K562 (cell line): ENCODE measurements around the gene DRAXIN. TPM values are rescaled to one million over a fixed set of nuclear protein-coding genes. Genes with fewer than 3 reads are reported as not detected.

Source experiments
- CBFA2T2 ChIP-seq: fragments of 450-650 bp; conservative IDR thresholded peaks from 2 replicates; pipeline ENCODE4 v1.6.1; 2017; ENCODE audit warnings: mild to moderate bottlenecking
- FUS ChIP-seq: fragments of 200-400 bp; formaldehyde crosslinking; optimal IDR thresholded peaks from 2 replicates; pipeline ENCODE3; 2017; ENCODE audit warnings: low read depth, low read length
- GATA2 ChIP-seq: sonication (generic); formaldehyde crosslinking; IDR thresholded peaks from 2 replicates; pipeline ENCODE4 v1.4.0; 2020; ENCODE audit warnings: mild to moderate bottlenecking, missing genetic modification reagents
- HDAC1 ChIP-seq, 2 experiments: fragments of 450-650 bp; IDR thresholded peaks; 2 replicates each; pipeline ENCODE4 v1.6.1; 2016 to 2017; ENCODE audit warnings: inconsistent platforms in 1 of 2, mild to moderate bottlenecking in 1 of 2, moderate library complexity in 1 of 2
- KLF13 ChIP-seq: fragments of 450-650 bp; IDR thresholded peaks from 2 replicates; pipeline ENCODE4 v1.6.1; 2016; ENCODE audit warnings: missing genetic modification characterization, low read depth, mild to moderate bottlenecking, missing compliant biosample characterization, moderate library complexity, borderline replicate concordance
- MTF1 ChIP-seq: fragments of 250-450 bp; sonication (Bioruptor Pico); IDR thresholded peaks from 2 replicates; pipeline ENCODE4 v1.9.0; 2021; ENCODE audit warnings: moderate library complexity, mild to moderate bottlenecking, inconsistent platforms, borderline replicate concordance
- NEUROD1 ChIP-seq: fragments of 150-350 bp; IDR thresholded peaks from 2 replicates; pipeline ENCODE4 v1.6.1; 2014; ENCODE audit warnings: borderline replicate concordance, low read length, low read depth; ENCODE audit not compliant: partially characterized antibody
- PHB2 ChIP-seq: fragments of 450-650 bp; IDR thresholded peaks from 2 replicates; pipeline ENCODE4 v1.6.1; 2017; ENCODE audit warnings: low read depth
- POLR2B ChIP-seq: fragments of 450-650 bp; IDR thresholded peaks from 2 replicates; pipeline ENCODE4 v1.6.1; 2018; ENCODE audit warnings: low read depth; ENCODE audit not compliant: partially characterized antibody
- POLR3A ChIP-seq: IDR thresholded peaks from 2 replicates; pipeline ENCODE4 v1.6.1; 2011; ENCODE audit warnings: borderline replicate concordance, mild to moderate bottlenecking, moderate library complexity; ENCODE audit not compliant: insufficient read length, insufficient read depth; ENCODE audit errors: extremely low read depth
- TRIM28 ChIP-seq: fragments of 450-650 bp; IDR thresholded peaks from 2 replicates; pipeline ENCODE4 v1.6.1; 2017
- ZNF217 ChIP-seq: sonication (generic); formaldehyde crosslinking; IDR thresholded peaks from 2 replicates; pipeline ENCODE4 v1.8.0; 2022; ENCODE audit warnings: mild to moderate bottlenecking, missing genetic modification reagents
- ZNF3 ChIP-seq: fragments of 250-450 bp; sonication (Bioruptor Pico); IDR thresholded peaks from 2 replicates; pipeline ENCODE4 v1.5.0; 2021; ENCODE audit warnings: mild to moderate bottlenecking, moderate library complexity
- polyA plus RNA-seq, 8 experiments: library from polyadenylated mRNA; depleted of rRNA in 4 of 8; stranded (reverse) in 5 of 8; unstranded in 3 of 8; fragments of >200 nt; fragmentation: Nextera tagmentation in 2 of 8; fragmentation: Illumina TruSeq in 1 of 8; extraction: Ambion mirVana in 2 of 8; extraction: Trizol in 1 of 8; gene quantifications; 2 replicates each; pipeline versions ENCODE4 v1.2.1 to v1.2.3, GENCODE V29; 2011 to 2014; ENCODE audit warnings: inconsistent platforms in 1 of 8, missing spikeins in 1 of 8
- total RNA-seq, 7 experiments: library from RNA; depleted of rRNA in 6 of 7; stranded (reverse); fragments of >200 nt in 6 of 7; fragmentation: Illumina TruSeq in 2 of 7; extraction: Trizol in 2 of 7; gene quantifications; 2 replicates each; pipeline versions ENCODE4 v1.2.1 to v1.2.3, GENCODE V29; 2011 to 2021; ENCODE audit warnings: low replicate concordance in 1 of 7
- TF ChIP-seq, protein P1 (sequence below), 2 experiments: IDR thresholded peaks; 2 replicates each; pipeline ENCODE4 v1.6.1; 2012; ENCODE audit warnings: improper control_type of control experiment in 2 of 2, low read depth in 2 of 2, low read length in 2 of 2, borderline replicate concordance in 1 of 2
- TF ChIP-seq, protein P2 (sequence below): fragments of 450-650 bp; IDR thresholded peaks from 2 replicates; pipeline ENCODE4 v1.6.1; 2016; ENCODE audit warnings: low read depth, mild to moderate bottlenecking, moderate library complexity
- TF ChIP-seq, protein P3 (sequence below): sonication (generic); formaldehyde crosslinking; IDR thresholded peaks from 2 replicates; pipeline ENCODE4 v1.8.1; 2023; ENCODE audit warnings: mild to moderate bottlenecking, missing genetic modification reagents
- TF ChIP-seq, protein P4 (sequence below): fragments of 250-450 bp; sonication (Bioruptor Pico); IDR thresholded peaks from 2 replicates; pipeline ENCODE4 v1.4.0; 2020; ENCODE audit warnings: borderline replicate concordance
- TF ChIP-seq, protein P5 (sequence below): fragments of 250-450 bp; sonication (Bioruptor Pico); IDR thresholded peaks from 2 replicates; pipeline ENCODE4 v1.9.0; 2021; ENCODE audit warnings: mild to moderate bottlenecking, inconsistent platforms

DRAXIN gene
- total and polyA plus RNA-seq, 9 of the 15 experiments (the other 6 are each of a cell fraction or from before 2014, with no cell fraction given) = 0.01 to 0.04 (median 0.01) TPM; not detected in 6

DNA sequence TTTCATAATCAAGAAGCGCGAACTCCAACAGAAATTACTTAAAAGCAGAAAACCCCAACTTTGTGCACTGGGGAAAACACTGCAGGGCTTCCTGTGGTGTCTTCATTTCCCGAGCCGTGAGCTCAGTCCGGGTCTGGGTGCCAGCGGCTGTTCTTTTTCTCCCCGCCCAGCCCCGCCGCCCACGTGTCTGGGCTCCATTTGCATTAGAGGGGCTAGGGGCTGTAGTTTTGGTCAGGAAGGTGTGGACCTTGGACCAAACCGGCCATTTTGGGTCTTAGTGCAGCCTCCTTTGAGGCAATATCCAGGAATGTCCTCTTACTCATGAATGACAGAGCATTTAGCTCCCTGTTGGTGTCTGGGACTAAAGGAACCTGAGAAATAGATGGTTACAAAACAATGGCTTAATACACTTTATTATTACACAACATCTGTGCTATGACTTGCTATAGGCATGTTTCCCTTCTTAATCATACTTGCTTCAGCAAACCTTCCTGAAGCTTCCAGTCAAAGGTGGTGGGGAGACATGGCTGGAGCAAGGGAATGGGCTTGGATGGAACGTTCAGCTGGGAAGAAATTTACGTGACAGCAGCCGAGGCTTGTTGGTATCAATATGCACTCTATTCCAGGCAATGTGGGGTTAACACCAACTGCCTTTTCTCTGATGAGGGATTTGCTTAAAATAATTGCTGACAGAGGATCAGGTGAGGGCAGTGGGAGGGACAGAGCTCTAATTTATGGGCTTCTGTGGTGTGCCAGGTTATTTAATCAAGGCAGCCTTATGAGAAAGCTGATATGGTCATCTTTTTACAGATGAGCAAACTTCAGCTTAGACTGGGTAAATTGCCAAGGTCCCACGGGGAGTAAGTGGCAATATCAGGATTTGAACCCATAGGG, 45.5 kb downstream of the DRAXIN start (continued):
- TF ChIP-seq, protein P1, sequence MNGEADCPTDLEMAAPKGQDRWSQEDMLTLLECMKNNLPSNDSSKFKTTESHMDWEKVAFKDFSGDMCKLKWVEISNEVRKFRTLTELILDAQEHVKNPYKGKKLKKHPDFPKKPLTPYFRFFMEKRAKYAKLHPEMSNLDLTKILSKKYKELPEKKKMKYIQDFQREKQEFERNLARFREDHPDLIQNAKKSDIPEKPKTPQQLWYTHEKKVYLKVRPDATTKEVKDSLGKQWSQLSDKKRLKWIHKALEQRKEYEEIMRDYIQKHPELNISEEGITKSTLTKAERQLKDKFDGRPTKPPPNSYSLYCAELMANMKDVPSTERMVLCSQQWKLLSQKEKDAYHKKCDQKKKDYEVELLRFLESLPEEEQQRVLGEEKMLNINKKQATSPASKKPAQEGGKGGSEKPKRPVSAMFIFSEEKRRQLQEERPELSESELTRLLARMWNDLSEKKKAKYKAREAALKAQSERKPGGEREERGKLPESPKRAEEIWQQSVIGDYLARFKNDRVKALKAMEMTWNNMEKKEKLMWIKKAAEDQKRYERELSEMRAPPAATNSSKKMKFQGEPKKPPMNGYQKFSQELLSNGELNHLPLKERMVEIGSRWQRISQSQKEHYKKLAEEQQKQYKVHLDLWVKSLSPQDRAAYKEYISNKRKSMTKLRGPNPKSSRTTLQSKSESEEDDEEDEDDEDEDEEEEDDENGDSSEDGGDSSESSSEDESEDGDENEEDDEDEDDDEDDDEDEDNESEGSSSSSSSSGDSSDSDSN (IDR thresholded peaks at IDR 0.05; ENCODE audit: borderline replicate concordance in 1 of 2, low read depth in 2 of 2, low read length in 2 of 2) = no peak
- TF ChIP-seq, protein P2, sequence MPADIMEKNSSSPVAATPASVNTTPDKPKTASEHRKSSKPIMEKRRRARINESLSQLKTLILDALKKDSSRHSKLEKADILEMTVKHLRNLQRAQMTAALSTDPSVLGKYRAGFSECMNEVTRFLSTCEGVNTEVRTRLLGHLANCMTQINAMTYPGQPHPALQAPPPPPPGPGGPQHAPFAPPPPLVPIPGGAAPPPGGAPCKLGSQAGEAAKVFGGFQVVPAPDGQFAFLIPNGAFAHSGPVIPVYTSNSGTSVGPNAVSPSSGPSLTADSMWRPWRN = no peak
- no peak for TF ChIP-seq FUS
- peak; percentile 30; the same call in 1 of the 2 replicates for TF ChIP-seq ZNF3
- TF ChIP-seq, protein P3, sequence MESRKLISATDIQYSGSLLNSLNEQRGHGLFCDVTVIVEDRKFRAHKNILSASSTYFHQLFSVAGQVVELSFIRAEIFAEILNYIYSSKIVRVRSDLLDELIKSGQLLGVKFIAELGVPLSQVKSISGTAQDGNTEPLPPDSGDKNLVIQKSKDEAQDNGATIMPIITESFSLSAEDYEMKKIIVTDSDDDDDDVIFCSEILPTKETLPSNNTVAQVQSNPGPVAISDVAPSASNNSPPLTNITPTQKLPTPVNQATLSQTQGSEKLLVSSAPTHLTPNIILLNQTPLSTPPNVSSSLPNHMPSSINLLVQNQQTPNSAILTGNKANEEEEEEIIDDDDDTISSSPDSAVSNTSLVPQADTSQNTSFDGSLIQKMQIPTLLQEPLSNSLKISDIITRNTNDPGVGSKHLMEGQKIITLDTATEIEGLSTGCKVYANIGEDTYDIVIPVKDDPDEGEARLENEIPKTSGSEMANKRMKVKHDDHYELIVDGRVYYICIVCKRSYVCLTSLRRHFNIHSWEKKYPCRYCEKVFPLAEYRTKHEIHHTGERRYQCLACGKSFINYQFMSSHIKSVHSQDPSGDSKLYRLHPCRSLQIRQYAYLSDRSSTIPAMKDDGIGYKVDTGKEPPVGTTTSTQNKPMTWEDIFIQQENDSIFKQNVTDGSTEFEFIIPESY (CRISPR knock-in tag) = no peak
- no peak for TF ChIP-seq HDAC1 (IDR thresholded peaks at IDR 0.05)
- TF ChIP-seq KLF13 (tag) = no peak
- TF ChIP-seq PHB2 = no peak
- TF ChIP-seq TRIM28 = no peak
- no peak for TF ChIP-seq CBFA2T2
- TF ChIP-seq MTF1 = no peak
- TF ChIP-seq NEUROD1 = no peak
- TF ChIP-seq, protein P4, sequence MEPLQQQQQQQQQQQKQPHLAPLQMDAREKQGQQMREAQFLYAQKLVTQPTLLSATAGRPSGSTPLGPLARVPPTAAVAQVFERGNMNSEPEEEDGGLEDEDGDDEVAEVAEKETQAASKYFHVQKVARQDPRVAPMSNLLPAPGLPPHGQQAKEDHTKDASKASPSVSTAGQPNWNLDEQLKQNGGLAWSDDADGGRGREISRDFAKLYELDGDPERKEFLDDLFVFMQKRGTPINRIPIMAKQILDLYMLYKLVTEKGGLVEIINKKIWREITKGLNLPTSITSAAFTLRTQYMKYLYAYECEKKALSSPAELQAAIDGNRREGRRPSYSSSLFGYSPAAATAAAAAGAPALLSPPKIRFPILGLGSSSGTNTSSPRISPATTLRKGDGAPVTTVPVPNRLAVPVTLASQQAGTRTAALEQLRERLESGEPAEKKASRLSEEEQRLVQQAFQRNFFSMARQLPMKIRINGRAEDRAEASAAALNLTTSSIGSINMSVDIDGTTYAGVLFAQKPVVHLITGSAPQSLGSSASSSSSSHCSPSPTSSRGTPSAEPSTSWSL = peak; percentile 24; the same call in 1 of the 2 replicates
- no peak for TF ChIP-seq GATA2 (CRISPR knock-in tag)
- TF ChIP-seq, protein P5, sequence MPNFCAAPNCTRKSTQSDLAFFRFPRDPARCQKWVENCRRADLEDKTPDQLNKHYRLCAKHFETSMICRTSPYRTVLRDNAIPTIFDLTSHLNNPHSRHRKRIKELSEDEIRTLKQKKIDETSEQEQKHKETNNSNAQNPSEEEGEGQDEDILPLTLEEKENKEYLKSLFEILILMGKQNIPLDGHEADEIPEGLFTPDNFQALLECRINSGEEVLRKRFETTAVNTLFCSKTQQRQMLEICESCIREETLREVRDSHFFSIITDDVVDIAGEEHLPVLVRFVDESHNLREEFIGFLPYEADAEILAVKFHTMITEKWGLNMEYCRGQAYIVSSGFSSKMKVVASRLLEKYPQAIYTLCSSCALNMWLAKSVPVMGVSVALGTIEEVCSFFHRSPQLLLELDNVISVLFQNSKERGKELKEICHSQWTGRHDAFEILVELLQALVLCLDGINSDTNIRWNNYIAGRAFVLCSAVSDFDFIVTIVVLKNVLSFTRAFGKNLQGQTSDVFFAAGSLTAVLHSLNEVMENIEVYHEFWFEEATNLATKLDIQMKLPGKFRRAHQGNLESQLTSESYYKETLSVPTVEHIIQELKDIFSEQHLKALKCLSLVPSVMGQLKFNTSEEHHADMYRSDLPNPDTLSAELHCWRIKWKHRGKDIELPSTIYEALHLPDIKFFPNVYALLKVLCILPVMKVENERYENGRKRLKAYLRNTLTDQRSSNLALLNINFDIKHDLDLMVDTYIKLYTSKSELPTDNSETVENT (CRISPR knock-in tag) = no peak
- no peak for TF ChIP-seq POLR2B
- no peak for TF ChIP-seq ZNF217 (CRISPR knock-in tag)
- TF ChIP-seq POLR3A = no peak
